H1 (cell line): Measurements from ENCODE around the gene AFTPH. TPM values are rescaled to one million over a fixed set of nuclear protein-coding genes. Genes with fewer than 3 reads are reported as not detected.

ENCODE experiments used
- BRCA1 ChIP-seq: IDR thresholded peaks from 2 replicates; pipeline ENCODE4 v1.6.1; 2012; ENCODE audit warnings: low read depth, low read length, improper control_type of control experiment
- CHD2 ChIP-seq: IDR thresholded peaks from 2 replicates; pipeline ENCODE4 v1.6.1; 2012; ENCODE audit warnings: low read length, improper control_type of control experiment
- PHF8 ChIP-seq: fragments of 200-600 bp; sonication (generic); conservative IDR thresholded peaks from 2 replicates; pipeline ENCODE4 v1.7.1; 2012; ENCODE audit warnings: low read depth, mild to moderate bottlenecking, inconsistent platforms, low read length, moderate library complexity
- RFX5 ChIP-seq: IDR thresholded peaks from 2 replicates; pipeline ENCODE4 v1.6.1; 2011; ENCODE audit warnings: low read depth, low read length, improper control_type of control experiment, borderline replicate concordance
- SIN3A ChIP-seq, 2 experiments: IDR thresholded peaks in 1 of 2; conservative IDR thresholded peaks in 1 of 2; 2 replicates each; pipeline ENCODE4 v1.6.1; 2011 to 2012; ENCODE audit warnings: low read length in 2 of 2, improper control_type of control experiment in 1 of 2, low read depth in 1 of 2, mild to moderate bottlenecking in 1 of 2
- SIRT6 ChIP-seq: IDR thresholded peaks from one replicate; pipeline ENCODE4 v1.7.1; 2012; ENCODE audit warnings: low read length, inconsistent platforms
- SP1 ChIP-seq: IDR thresholded peaks from 2 replicates; pipeline ENCODE4 v1.6.1; 2011; ENCODE audit warnings: low read depth, low read length
- SP2 ChIP-seq: IDR thresholded peaks from 2 replicates; pipeline ENCODE4 v1.6.1; 2012; ENCODE audit warnings: mild to moderate bottlenecking, low read length, inconsistent platforms
- TCF12 ChIP-seq: IDR thresholded peaks from 2 replicates; pipeline ENCODE4 v1.6.1; 2011; ENCODE audit warnings: low read depth, mild to moderate bottlenecking, low read length
- polyA plus RNA-seq, 7 experiments: library from polyadenylated mRNA; depleted of rRNA in 3 of 7; stranded (reverse) in 5 of 7; unstranded in 2 of 7; fragments of >200 nt in 5 of 7; fragments of 200-250 nt in 2 of 7; gene quantifications; 1 replicate in 5 of 7; 2 replicates in 1 of 7; 4 replicates in 1 of 7; pipeline versions ENCODE4 v1.2.1 to v1.2.3, GENCODE V29; 2011 to 2013; ENCODE audit warnings: missing spikeins in 2 of 7, mixed read lengths in 2 of 7
- total RNA-seq: library from RNA; stranded (reverse); fragmentation: NEBNext Ultra II Directional; extraction: Animal tissue kit (Norgen Biotek cat#: 25700); gene quantifications from 2 replicates; pipeline ENCODE4 v1.2.1, GENCODE V29; 2021

Gene AFTPH
- total and polyA plus RNA-seq, 2 of the 8 experiments (the other 6 are each of a cell fraction or from before 2014, with no cell fraction given), result 7.3 to 15.0 TPM

DNA sequence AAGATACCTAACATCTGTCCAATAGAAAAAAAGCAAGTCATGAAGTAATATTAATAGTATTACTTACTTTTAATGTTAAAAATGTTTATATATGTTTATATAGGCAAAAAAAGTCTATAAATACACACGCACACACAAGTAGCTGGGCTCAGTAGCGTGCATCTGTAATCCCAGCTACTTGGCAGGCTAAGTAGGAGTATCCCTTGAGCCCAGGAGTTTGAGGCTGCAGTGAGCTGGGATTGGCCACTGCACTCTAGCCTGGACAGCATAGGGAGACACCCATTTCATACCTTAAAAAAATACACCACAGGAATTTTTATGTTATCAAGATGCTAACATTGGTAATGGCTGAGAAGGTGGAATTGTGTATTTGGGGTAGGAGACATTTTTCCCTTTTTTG, 17.4 kb upstream of the AFTPH start (continued):
- no peak for TF ChIP-seq RFX5
- TF ChIP-seq CHD2, result no peak
- no peak for TF ChIP-seq SIN3A (conservative IDR thresholded peaks at IDR 0.05 in 1 of 2, IDR thresholded peaks at IDR 0.05 in 1 of 2; ENCODE audit: low read depth in 1 of 2, low read length in 2 of 2)
- no peak for TF ChIP-seq BRCA1
- TF ChIP-seq SP1, result no peak
- TF ChIP-seq TCF12, result no peak
- no peak for TF ChIP-seq SIRT6
- TF ChIP-seq PHF8, result no peak
- no peak for TF ChIP-seq SP2
